HCT116 (cell line): ENCODE results near the gene CKAP2L. TPM values are rescaled to one million over a fixed set of nuclear protein-coding genes. Genes with fewer than 3 reads are reported as not detected.

ENCODE experiments used
- ATAC-seq: fragments of 200-7000 bp; cut with Tn5 transposase; 2 replicates; pipeline ENCODE4 v1.9.1; 2020; ENCODE audit warnings: mild to moderate bottlenecking, moderate library complexity
- BruUV-seq: library from RNA; stranded (reverse); fragments of 400-500 nt; replicated peaks from 2 replicates; lab custom pipeline; 2021; lab: Mats Ljungman, UMichigan
- CTCF ChIA-PET: fragments of 300-600 bp; sonication (Branson Sonifier 250); formaldehyde crosslinking; loops from one replicate; lab custom pipeline; 2021; ENCODE audit warnings: antibody characterized with exemption; lab: Charles Lee
- POLR2A ChIA-PET: fragments of 300-600, 350-600 bp; sonication (Branson Sonifier 250); formaldehyde crosslinking; loops from one replicate; lab custom pipeline; 2021; ENCODE audit warnings: antibody characterized with exemption; lab: Charles Lee
- RAD21 ChIA-PET, 2 experiments: fragments of 300-600 bp; sonication (Branson Sonifier 250); formaldehyde crosslinking; loops; one replicate each; lab custom pipeline; 2023; ENCODE audit warnings: low total read pairs in 2 of 2; ENCODE audit not compliant: uncharacterized antibody in 2 of 2, unreplicated experiment in 2 of 2, low non-redundant PET in 1 of 2; lab: Charles Lee
- DNase-seq: peaks from one replicate; pipeline ENCODE4 v3.0.0-alpha.2; 2010; ENCODE audit warnings: low read depth, low spot score
- H2AFZ ChIP-seq: fragments of 200-600 bp; shearing (Covaris generic), sonication (generic); 2 replicates; pipeline ENCODE4 v1.6.1; 2017; ENCODE audit warnings: low read depth, mixed run types, mixed read lengths, antibody characterized with exemption, low read length; ENCODE audit not compliant: poor library complexity, severe bottlenecking
- H3K27ac ChIP-seq: 2 replicates; pipeline ENCODE4 v1.5.1; 2012; ENCODE audit warnings: low read depth, low read length
- H3K27me3 ChIP-seq: fragments of 200-600 bp; sonication (generic); 2 replicates; pipeline ENCODE4 v1.6.1; 2016; ENCODE audit warnings: mixed run types, low read length, mixed read lengths; ENCODE audit not compliant: insufficient read depth
- H3K36me3 ChIP-seq, 2 experiments: fragments of 200-500 bp in 1 of 2; fragments of 200-600 bp in 1 of 2; sonication (Bioruptor generic) in 1 of 2; sonication (generic) in 1 of 2; 2 replicates each; pipeline versions ENCODE4 v1.5.1 to v1.6.1; 2014 to 2016; ENCODE audit warnings: low read length in 2 of 2, inconsistent platforms in 1 of 2, mixed read lengths in 1 of 2, mixed run types in 1 of 2; ENCODE audit not compliant: insufficient read depth in 2 of 2, control insufficient read depth in 1 of 2
- H3K4me1 ChIP-seq, 2 experiments: fragments of 200-600 bp in 1 of 2; sonication (generic) in 1 of 2; 2 replicates each; pipeline versions ENCODE4 v1.5.1 to v1.6.1; 2012 to 2017; ENCODE audit warnings: low read length in 2 of 2, inconsistent platforms in 1 of 2, mild to moderate bottlenecking in 1 of 2, mixed read lengths in 1 of 2, mixed run types in 1 of 2, moderate library complexity in 1 of 2; ENCODE audit not compliant: insufficient read depth in 2 of 2, control insufficient read depth in 1 of 2
- H3K4me2 ChIP-seq: fragments of 200-600 bp; sonication (generic); 2 replicates; pipeline ENCODE4 v1.6.1; 2017; ENCODE audit warnings: mixed run types, low read length, mixed read lengths
- H3K4me3 ChIP-seq, 2 experiments: fragments of 200-600 bp in 1 of 2; sonication (generic) in 1 of 2; replicated peaks in 1 of 2; 2 replicates each; pipeline ENCODE4 v1.5.1; 2011 to 2016; ENCODE audit warnings: low read length in 2 of 2, control low read depth in 1 of 2, low read depth in 1 of 2, mild to moderate bottlenecking in 1 of 2, mixed read lengths in 1 of 2, mixed run types in 1 of 2
- H3K79me2 ChIP-seq: fragments of 200-600 bp; sonication (generic); 2 replicates; pipeline ENCODE4 v1.6.1; 2017; ENCODE audit warnings: mild to moderate bottlenecking, mixed run types, low read length, moderate library complexity, mixed read lengths; ENCODE audit not compliant: insufficient read depth
- H3K9ac ChIP-seq: fragments of 200-600 bp; sonication (generic); 2 replicates; pipeline ENCODE4 v1.6.1; 2016; ENCODE audit warnings: low read length, mixed read lengths
- H3K9me2 ChIP-seq: fragments of 200-600 bp; sonication (generic), shearing (Covaris generic); 2 replicates; pipeline ENCODE4 v1.6.1; 2017; ENCODE audit warnings: mixed run types, mild to moderate bottlenecking, moderate library complexity; ENCODE audit not compliant: insufficient read depth
- H3K9me3 ChIP-seq, 2 experiments: fragments of 200-500 bp in 1 of 2; fragments of 200-600 bp in 1 of 2; sonication (Bioruptor generic) in 1 of 2; sonication (generic) in 1 of 2; 2 replicates each; pipeline ENCODE4 v1.6.1; 2014 to 2017; ENCODE audit warnings: low read length in 2 of 2, mixed read lengths in 2 of 2, inconsistent platforms in 1 of 2, low read depth in 1 of 2, mild to moderate bottlenecking in 1 of 2, mixed run types in 1 of 2, moderate library complexity in 1 of 2; ENCODE audit not compliant: control insufficient read depth in 1 of 2, insufficient read depth in 1 of 2
- H4K20me1 ChIP-seq: fragments of 200-600 bp; sonication (generic), shearing (Covaris generic); 2 replicates; pipeline ENCODE4 v1.6.1; 2017; ENCODE audit warnings: mixed run types, mild to moderate bottlenecking, moderate library complexity; ENCODE audit not compliant: insufficient read depth
- ATF3 ChIP-seq: IDR thresholded peaks from 2 replicates; pipeline ENCODE4 v1.6.1; 2012
- CBX3 ChIP-seq: IDR thresholded peaks from 2 replicates; pipeline ENCODE4 v1.6.1; 2012; ENCODE audit warnings: low read depth
- CEBPB ChIP-seq: IDR thresholded peaks from 2 replicates; pipeline ENCODE4 v1.6.1; 2012; ENCODE audit warnings: low read depth
- EGR1 ChIP-seq: IDR thresholded peaks from 2 replicates; pipeline ENCODE4 v1.6.1; 2012; ENCODE audit warnings: low read depth
- FOSL1 ChIP-seq: IDR thresholded peaks from 2 replicates; pipeline ENCODE4 v1.6.1; 2012; ENCODE audit warnings: low read depth
- JUND ChIP-seq: IDR thresholded peaks from 2 replicates; pipeline ENCODE4 v1.6.1; 2012
- POLR2A ChIP-seq: IDR thresholded peaks from 2 replicates; pipeline ENCODE4 v1.7.0; 2011; ENCODE audit warnings: borderline replicate concordance; ENCODE audit not compliant: insufficient read depth, insufficient read length; ENCODE audit errors: extremely low read depth
- POLR2AphosphoS5 ChIP-seq: IDR thresholded peaks from 2 replicates; pipeline ENCODE4 v1.6.1; 2011; ENCODE audit warnings: mild to moderate bottlenecking, low read depth, low read length, moderate library complexity
- RAD21 ChIP-seq: IDR thresholded peaks from 2 replicates; pipeline ENCODE4 v1.6.1; 2012; ENCODE audit warnings: low read depth, mild to moderate bottlenecking
- SP1 ChIP-seq: IDR thresholded peaks from 2 replicates; pipeline ENCODE4 v1.6.1; 2012; ENCODE audit warnings: low read depth
- SRF ChIP-seq: IDR thresholded peaks from 2 replicates; pipeline ENCODE4 v1.6.1; 2012; ENCODE audit warnings: low read depth
- TCF7L2 ChIP-seq: IDR thresholded peaks from 2 replicates; pipeline ENCODE4 v1.7.0; 2011; ENCODE audit warnings: borderline replicate concordance, inconsistent platforms; ENCODE audit not compliant: insufficient read depth, insufficient read length; ENCODE audit errors: extremely low read depth
- YY1 ChIP-seq: IDR thresholded peaks from 2 replicates; pipeline ENCODE4 v1.6.1; 2011; ENCODE audit warnings: low read length, low read depth, moderate library complexity, mild to moderate bottlenecking; ENCODE audit not compliant: insufficient replicate concordance; ENCODE audit errors: extremely low read depth
- ZFX ChIP-seq: fragments of 450-650 bp; IDR thresholded peaks from 2 replicates; pipeline ENCODE4 v1.6.1; 2017
- intact Hi-C: fragments of 100-400 bp; cut with micrococcal nuclease; formaldehyde crosslinking; loops from 2 replicates; pipeline ENCODE4 v1.10.0; 2022
- total RNA-seq: library from RNA; stranded (reverse); gene quantifications from one replicate; pipeline ENCODE4 v1.2.1, GENCODE V29; 2021; ENCODE audit not compliant: unreplicated experiment
- TF ChIP-seq, protein P1 (sequence below), 3 experiments: fragments of 200-600 bp in 1 of 3; sonication (generic) in 1 of 3; IDR thresholded peaks in 2 of 3; conservative IDR thresholded peaks in 1 of 3; 2 replicates each; pipeline ENCODE4 v1.5.1; 2012 to 2017; ENCODE audit warnings: low read depth in 2 of 3, low read length in 2 of 3, antibody characterized with exemption in 1 of 3, borderline replicate concordance in 1 of 3, control low read depth in 1 of 3, mild to moderate bottlenecking in 1 of 3, mixed read lengths in 1 of 3, mixed run types in 1 of 3, moderate library complexity in 1 of 3; ENCODE audit not compliant: insufficient read depth in 1 of 3
- TF ChIP-seq, protein P2 (sequence below): IDR thresholded peaks from 2 replicates; pipeline ENCODE4 v1.6.1; 2011; ENCODE audit warnings: mild to moderate bottlenecking, low read length, moderate library complexity; ENCODE audit not compliant: insufficient replicate concordance; ENCODE audit errors: extremely low read depth

CKAP2L gene
- total RNA-seq, 1 experiment from 2014 or later = 27.5 TPM

DNA sequence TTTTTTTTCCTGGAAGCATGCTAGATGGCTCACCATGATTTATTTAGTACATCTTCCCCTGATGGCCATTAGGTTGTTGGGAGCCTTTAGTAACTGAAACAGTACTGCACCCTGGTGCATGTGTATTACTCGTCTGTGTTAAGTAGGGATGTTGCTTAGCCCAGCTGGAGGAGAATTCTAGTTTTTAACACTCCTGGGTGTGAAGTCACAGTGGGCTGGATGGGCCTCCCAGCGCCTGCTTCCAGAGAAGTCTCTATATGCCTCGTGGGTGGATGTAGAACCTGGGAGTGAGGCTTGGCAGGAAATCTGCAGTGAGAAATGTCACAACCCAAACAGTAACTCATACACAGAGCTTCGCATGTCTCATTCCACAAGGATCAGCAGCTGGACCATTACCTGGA lies 72.5 kb downstream of the CKAP2L start (continued):
- TF ChIP-seq, protein P1, sequence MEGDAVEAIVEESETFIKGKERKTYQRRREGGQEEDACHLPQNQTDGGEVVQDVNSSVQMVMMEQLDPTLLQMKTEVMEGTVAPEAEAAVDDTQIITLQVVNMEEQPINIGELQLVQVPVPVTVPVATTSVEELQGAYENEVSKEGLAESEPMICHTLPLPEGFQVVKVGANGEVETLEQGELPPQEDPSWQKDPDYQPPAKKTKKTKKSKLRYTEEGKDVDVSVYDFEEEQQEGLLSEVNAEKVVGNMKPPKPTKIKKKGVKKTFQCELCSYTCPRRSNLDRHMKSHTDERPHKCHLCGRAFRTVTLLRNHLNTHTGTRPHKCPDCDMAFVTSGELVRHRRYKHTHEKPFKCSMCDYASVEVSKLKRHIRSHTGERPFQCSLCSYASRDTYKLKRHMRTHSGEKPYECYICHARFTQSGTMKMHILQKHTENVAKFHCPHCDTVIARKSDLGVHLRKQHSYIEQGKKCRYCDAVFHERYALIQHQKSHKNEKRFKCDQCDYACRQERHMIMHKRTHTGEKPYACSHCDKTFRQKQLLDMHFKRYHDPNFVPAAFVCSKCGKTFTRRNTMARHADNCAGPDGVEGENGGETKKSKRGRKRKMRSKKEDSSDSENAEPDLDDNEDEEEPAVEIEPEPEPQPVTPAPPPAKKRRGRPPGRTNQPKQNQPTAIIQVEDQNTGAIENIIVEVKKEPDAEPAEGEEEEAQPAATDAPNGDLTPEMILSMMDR (IDR thresholded peaks at IDR 0.05 in 2 of 3, conservative IDR thresholded peaks at IDR 0.05 in 1 of 3; ENCODE audit: borderline replicate concordance in 1 of 3, insufficient read depth in 1 of 3, low read depth in 2 of 3, low read length in 2 of 3) = no peak
- TF ChIP-seq CBX3 (no peak), POLR2AphosphoS5 (no peak), SP1 (no peak), EGR1 (no peak), POLR2A (no peak), RAD21 (no peak), CEBPB (no peak), FOSL1 (no peak), YY1 (no peak), SRF (no peak)
- TF ChIP-seq, all 23 proteins: peak for 0

DNA sequence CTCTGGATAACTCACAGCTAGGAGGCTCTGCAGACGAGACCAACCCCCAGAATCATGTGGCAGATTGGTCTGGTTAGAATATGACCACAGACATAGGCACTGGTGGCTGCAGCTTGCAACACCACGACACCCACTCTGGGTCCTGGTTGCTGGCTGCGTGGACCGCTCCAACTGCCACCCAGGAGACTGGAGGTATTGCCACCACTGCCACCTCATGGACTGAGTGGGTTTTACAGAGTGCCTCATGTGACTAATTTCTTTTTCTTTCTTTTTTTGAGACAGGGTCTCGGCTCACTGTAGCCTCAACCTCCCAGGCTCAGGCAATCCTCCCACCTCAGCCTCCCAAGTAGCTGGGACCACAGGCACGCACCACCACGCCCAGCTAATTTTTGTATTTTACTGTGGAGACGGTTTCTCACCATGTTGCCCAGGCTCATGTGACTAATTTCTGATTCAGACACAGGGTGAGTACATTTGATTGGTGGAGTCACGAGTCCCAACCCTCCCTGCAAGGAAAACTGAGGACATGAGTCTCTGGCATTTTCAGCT lies 73.5 kb downstream of the CKAP2L start:
- Histone ChIP-seq H4K20me1 (no peaks in the 10 kb centered on the region), H3K79me2 (no peaks in the 10 kb centered on the region), H3K9me3 (no peaks in the 10 kb centered on the region), H3K27me3 (no peaks in the 10 kb centered on the region), H3K4me3 (peak overlapping the region; percentile 16 to 40), H3K36me3 (no peaks in the 10 kb centered on the region), H2AFZ (peak overlapping the region; percentile 89), H3K27ac (peak overlapping the region; percentile 37; the same call in 1 of the 2 replicates), H3K9ac (peak overlapping the region; percentile 57), H3K4me1 (peaks cover 38 to 55% of the 10 kb centered on the region in 2 experiments), H3K9me2 (no peaks in the 10 kb centered on the region), H3K4me2 (peak overlapping the region; percentile 75)
- CTCF ChIA-PET = interaction anchor here (0.8 to 1.8 kb wide), 7 partner anchors 8 to 90 kb away, joined by 3 to 14 read pairs (median 4); partner anchors contain the start of gene SLC20A1
- peak; percentile 56 for DNase-seq
- ATAC-seq = peak; percentile 76
- intact Hi-C loops = loop anchor here (1.0 to 2.0 kb wide), 2 partner anchors 44 to 65 kb away; no protein-coding TSS in a partner anchor
- no TSS peak for BruUV-seq
- RAD21 ChIA-PET = interaction anchor here (0.6 to 1.0 kb wide), 2 partner anchors 35 to 64 kb away, joined by 3 read pairs; no protein-coding TSS in a partner anchor
- POLR2A ChIA-PET = interaction anchor here (0.6 to 1.2 kb wide), 4 partner anchors 32 to 108 kb away, joined by 3 to 4 read pairs (median 4); no protein-coding TSS in a partner anchor
- TF ChIP-seq, protein P2, sequence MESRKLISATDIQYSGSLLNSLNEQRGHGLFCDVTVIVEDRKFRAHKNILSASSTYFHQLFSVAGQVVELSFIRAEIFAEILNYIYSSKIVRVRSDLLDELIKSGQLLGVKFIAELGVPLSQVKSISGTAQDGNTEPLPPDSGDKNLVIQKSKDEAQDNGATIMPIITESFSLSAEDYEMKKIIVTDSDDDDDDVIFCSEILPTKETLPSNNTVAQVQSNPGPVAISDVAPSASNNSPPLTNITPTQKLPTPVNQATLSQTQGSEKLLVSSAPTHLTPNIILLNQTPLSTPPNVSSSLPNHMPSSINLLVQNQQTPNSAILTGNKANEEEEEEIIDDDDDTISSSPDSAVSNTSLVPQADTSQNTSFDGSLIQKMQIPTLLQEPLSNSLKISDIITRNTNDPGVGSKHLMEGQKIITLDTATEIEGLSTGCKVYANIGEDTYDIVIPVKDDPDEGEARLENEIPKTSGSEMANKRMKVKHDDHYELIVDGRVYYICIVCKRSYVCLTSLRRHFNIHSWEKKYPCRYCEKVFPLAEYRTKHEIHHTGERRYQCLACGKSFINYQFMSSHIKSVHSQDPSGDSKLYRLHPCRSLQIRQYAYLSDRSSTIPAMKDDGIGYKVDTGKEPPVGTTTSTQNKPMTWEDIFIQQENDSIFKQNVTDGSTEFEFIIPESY = no peak
- TF ChIP-seq ATF3 (no peak), TCF7L2 (no peak), SP1 (no peak), EGR1 (no peak), POLR2A (no peak), SRF (no peak), CEBPB (no peak), RAD21 (peak; percentile 83), POLR2AphosphoS5 (no peak), CBX3 (0 out of 2 replicates have a peak, but pooled peaks have one; percentile 46), FOSL1 (peak; percentile 32; the same call in 1 of the 2 replicates), ZFX (no peak), JUND (no peak; the same call in 1 of the 2 replicates)
- TF ChIP-seq, protein P1 (IDR thresholded peaks at IDR 0.05 in 2 of 3, conservative IDR thresholded peaks at IDR 0.05 in 1 of 3; ENCODE audit: borderline replicate concordance in 1 of 3, insufficient read depth in 1 of 3, low read depth in 2 of 3, low read length in 2 of 3) = peak; percentile 70 to 76 (median 73)
